Stimulated activated CD4-positive, alpha-beta T cell treated with anti-CD3 and anti-CD28 coated beads, Interleukin-4, amount 100 ng/mL, for 1 hour (primary cell): ENCODE measurements around the gene MCC.

Experiments
- DNase-seq: peaks from one replicate; pipeline ENCODE4 v3.0.0-alpha.2; 2020

Gene MCC

DNA sequence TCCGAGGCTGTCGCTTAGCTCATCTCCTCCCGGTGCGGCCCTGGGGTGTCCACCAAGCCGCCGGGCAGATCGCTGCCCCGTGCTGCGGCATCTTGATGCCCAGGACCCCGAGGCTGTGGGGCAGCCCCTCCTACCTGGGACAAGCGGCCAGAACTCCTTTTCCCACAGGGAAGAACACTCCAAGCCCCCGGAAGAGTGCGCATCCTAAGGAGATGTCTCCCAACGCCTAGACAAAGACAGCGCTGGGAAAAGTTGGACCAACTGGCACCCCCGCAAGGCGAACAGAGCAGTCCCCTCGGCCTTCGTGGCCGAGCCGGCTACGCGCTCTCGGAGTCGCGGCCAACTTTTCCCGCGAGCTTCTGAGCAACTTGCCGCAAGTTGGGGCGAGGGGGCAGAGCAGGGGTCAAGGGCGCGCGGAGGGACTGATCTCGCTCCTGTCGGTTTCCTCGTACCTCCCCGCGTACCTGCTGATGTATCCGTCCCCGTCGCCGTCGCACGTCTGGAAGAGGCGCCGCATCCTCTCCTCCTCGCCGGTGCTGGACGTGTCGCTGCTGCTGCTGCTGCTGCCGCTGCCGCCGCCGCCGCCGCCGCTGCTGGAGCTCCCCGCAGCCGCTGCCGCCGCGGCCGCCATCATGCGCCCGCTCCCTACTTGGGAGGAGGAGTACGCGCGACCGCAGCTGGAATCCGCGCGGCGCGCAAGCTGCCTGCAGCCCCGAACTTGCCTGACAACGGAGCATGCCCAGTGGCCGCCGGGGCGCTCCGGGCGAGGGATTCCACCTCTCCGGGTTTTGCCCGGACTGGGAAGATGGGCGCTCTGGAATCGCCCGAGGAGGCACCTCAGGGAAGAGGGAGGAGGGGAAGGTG is at the start of gene MCC:
Gene MCC (minus strand): TSS at position 673 of the 864 bp plus-strand sequence.
- DNase-seq: peak; percentile 32

DNA sequence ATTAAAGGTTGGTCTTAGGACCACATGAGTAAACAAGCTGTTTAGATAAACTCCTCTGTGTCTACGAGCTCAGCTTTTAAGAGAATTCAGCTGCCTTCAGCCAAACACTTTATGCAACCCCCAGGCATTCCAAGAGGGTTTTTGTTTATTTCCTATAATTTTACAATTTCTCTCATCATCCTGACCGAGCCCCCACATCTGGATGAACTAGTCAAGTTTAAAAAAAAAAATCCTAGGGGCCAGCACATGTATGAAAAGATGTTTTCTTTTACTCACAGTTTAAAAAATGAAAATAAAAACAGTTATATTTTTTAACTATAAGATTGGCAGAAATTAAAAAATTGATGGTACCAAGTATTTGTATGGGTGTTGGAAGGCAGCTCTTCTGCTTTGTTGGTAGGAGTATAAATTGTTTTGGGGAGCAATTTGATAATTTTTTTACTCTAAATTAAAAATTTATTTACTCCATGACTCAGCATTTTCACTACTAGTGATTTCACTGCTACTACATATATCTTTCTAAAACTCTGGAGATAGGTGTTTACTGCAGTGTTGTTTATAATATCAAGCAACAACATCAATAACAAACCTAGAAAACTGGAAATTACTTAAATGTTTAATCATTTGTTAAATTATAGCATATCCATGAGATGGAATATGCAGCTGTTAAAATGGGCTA is 43.4 kb upstream of the MCC start:
- no peak for DNase-seq

DNA sequence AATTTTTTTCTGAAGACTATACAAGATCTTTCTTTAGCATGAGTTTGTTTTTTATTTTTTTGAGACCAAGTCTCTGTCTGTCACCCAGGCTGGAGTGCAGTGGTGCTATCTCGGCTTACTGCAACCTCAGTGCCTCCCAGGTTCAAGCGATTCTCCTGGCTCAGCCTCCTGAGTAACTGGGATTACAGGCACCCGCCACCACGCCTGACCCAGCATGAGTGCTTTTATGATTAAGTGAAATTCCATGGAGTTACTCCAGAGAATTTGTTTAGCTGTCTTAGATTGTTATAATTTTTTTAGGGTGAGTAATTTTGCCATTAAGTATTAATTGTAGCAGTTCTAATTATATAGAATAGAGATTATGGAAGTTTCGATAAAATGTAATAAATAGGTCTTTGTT is 39.5 kb upstream of the MCC start:
- no peak for DNase-seq

DNA sequence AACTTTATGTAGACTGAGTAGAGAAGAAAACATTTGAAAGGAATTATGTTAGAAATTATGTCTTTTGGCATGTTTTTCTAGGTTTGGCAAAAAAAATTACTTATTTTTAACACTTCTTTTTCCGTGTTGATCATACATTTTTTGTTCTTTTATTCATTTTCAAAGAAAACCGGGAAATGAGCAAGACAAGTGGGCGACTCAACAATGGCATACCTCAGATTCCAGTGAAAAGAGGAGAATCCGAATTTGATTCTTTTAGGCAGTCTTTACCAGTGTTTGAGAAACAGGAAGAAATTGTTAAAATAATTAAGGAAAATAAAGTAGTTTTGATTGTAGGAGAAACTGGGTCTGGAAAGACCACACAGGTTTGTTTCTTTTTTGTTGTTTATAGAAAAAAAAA is 38.2 kb upstream of the MCC start:
- DNase-seq: no peak

DNA sequence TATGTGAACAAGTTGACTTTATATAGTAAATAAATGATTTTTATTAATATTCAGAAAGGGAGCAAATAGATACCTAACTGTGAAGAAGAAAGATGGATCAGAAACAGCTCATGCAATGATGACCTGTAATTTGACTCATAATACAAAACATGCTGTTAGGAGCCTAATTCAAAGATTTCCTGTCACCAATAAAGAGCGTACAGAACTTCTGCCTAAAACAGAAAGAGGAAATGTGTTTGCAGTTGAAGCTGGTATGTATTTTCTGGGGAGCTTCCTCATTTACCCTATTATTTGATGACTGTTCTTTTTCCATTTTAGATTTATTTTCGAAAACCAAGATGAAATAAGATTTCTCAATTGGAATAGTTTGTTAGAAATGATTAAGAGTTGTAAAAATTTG is 36.7 kb upstream of the MCC start:
- no peak for DNase-seq

DNA sequence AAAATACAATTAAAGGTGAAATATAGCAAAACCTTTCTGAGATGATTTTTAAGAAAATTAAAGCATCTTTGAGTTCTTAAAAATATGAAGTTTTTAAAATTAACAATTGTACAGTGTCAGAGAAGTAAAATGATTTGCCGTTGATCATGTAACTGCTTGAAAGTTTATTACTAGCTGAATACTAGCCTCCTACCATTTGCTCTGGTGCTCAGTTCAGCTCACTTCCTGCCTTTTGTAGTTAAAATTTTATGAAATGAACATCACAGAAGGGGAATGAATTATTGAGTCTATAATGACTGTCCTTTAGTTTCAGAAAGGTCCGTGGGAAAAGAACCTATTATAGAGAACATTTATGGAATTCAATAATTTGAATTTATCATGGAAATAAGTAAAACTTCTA is 34.9 kb upstream of the MCC start:
- DNase-seq: no peak

DNA sequence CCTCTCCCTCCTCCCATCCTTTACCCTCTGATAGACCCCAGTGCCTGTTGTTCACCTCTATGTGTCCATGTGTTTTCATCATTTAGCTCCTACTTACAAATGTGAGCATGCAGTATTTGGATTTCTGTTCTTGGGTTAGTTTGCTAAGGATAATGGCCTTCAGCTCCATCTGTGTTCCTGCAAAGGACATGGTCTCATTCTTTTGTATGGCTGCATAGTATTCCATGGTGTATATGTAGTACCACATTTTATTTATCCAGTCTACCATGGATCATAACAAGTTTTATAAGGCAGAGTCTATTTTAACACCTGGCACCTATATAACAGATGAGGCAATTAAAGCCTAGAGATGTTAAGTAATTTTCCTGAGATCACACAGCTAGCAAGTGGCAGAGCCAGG is 32.6 kb upstream of the MCC start:
- DNase-seq: no peak

DNA sequence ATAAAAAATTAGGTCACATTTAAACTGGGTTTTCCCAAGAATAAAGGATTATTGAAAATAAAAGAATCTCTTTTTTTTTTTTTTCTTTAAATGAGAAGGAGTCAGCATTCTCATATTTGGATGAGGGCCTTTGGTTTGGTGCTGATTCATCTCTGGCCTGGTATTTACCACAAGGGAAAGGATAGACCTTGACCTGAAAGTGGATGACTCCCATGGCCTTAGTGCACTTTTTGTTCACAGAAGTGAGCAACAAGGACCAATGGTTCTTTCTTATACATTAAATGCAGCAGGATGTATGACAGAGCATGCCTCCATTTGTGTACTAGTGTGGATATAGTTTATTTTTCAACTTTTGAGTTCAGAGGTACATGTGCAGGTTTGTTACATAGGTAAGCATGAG is 32.2 kb upstream of the MCC start:
- no peak for DNase-seq

DNA sequence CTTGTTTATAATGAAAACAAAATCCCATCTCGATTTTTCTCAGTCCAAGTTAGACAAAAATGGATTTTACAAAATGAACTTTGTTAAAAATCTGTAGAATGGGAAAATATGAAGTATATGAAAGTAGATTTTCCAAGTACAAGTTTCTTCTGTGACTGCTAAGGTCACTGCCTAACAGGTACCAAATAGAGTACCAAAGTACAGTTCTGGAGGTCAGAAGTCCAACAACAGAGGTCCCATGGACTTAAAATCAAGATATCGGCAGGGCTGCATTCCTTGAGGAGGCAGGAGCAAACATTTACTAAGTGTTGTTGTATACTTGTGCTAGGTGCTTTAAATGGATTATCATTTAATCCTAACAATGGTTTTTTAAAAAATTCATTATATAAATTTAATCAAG is 31.2 kb upstream of the MCC start:
- no peak for DNase-seq

DNA sequence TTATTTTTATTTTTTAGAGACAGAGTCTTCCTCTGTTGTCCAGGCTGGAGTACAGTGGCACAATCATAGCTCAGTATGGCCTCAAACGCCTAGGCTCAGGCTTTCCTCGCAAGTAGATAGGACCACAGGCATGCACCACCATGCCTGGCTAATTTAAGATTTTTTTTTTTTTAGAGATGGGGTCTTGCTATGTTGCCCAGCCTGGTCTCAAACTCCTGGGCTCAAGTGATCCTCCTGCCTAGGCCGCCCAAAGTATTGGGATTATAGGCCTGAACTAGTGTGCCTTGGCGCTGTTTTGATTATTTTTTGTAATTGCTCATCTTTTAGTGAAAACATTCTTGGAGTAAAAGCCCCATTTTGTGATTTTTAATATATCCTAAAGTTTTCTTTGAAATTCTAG is 30.6 kb upstream of the MCC start:
- DNase-seq: no peak

DNA sequence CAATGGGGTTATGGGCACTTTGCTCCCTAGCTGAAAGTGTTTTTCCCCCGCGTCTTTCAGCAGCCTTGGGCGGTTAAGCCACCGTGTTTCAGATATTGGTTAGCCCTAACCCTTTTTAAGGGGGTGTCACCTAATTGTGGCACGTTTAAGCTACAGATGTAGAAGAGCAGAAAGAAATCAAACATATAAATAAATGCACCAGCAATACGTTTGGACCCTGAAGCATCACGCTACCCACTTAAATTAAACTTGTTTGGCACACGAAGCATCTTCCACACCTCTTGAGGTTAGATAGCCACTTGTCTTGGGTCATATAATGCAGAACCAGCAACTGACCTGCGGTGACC is 26.0 kb upstream of the MCC start:
- DNase-seq: no peak

DNA sequence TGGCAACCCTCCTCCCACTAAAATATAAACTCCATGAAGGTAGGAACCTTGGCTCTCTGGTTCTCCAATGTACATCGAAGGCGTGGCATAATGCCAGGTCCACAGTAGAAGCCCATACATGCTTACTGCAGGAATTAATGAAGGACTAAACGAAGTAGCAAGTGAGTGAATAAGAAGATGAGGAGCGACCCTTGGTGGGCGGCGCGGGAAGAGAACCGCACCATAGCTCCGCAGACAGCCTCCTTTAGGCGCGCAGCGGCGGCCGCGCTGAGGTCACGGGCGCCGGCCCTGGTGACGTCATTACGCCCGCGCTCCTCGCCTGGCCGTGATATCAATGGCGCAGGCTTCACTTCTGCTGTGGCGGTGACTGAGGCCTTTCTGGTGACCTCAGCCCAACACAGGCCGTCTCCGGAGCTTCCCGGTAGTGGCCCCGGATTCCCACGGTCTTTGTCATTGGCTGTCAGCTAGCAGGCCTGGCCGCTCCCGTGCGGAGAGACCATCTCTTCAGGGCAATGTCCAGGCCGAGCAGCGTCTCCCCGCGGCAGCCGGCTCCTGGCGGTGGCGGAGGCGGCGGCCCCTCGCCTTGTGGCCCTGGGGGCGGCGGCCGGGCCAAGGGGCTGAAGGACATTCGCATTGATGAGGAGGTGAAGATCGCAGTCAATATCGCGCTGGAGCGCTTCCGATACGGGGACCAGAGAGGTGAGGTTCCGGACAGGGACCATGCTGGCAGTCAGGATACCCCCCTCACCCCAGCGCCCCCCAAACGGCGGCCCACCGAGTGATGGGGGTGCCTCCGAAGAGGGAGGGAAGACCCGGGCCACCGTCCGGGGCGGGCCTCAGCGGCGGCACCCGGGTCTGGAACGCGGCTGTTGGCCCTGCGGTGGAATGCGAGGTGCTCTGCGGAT is 25.4 kb upstream of the MCC start, which contains the start of gene YTHDC2:
Gene YTHDC2 (plus strand): TSS at position 311 of the 905 bp plus-strand sequence. CDS start 202 bp downstream, at position 513.
- DNase-seq: peak; percentile 88

DNA sequence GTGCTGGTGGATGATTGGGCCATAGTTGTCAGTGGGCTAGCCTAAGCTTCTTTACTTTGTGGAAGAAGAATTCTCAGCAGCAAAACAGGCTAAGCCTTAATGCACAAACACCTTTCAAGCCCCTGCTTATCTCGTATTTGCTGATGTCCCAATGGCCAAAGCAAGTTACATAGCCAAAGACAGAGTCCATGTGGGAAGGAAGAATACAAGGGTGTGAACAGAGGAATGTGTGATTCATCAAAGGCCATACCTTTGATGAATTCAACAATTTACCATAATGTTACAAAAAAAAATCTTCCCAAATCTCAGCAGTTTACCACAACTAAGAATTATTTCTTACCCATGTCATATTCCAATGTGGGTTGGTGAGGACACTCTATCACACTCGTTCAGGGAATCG is 24.1 kb upstream of the MCC start:
- no peak for DNase-seq

DNA sequence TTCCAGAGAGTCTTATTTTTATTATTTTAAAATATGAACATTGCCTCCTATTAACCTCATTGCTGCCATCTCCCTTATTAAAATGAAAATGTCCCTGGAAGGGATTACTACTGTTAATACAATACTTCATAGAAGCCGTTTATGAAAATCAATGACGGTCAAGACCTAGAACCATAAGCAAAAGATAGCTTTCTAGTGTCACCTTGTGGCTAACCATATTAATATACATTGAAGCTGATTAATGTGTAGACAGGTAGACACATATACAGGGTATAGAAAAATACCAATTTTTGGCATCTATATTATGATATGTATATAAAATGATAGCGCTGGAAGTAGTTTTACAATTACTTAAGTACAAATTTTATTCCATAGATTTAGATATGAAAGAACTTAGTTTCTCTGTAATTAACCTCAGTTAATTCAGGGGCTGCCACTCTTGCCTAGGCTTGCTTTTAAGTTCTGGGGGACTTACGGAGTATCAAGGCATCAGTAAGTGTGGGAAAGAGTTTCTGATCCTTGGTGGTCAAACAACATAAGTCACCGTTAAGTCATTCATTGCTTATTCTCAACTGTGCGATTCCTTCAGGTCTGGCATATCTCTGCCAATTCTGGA is 22.7 kb upstream of the MCC start:
- no peak for DNase-seq

DNA sequence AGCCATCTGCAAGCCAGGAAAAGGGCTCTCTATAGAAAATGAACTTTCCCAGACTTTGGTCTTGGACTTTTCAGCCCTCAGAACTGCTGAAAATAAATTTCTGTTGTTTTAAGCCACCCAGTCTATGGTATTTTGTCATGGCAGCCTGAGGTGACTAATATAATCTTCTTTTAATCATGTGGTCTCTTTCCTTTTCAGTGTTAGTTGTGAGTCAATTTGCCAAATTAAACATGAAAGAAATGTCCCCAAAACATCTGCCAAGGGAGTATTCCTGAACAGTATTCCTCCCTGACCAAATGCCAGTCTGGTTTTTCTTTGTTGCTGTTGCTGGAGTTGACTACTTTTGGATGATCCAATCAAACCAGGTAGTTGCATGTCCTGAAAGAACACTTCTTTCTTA is 20.5 kb upstream of the MCC start:
- no peak for DNase-seq

DNA sequence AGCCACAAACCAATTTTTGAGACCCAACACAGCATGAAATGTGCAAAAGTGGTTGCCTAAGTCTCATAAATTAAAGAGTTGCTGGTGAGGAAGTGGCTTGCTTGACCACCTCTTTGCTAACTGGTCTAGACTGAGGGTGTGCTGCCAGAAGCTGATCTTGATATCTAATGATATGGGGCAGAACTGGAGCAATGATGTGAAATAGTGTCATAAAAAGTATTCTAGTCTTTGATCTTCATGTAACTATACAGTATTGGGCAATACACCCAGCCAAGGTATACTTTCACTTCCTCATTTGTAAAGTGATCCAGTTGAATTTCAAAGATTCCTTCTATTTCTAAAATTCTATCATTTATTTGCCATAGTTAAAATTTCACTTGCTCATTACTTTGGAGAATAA is 19.3 kb upstream of the MCC start:
- no peak for DNase-seq

DNA sequence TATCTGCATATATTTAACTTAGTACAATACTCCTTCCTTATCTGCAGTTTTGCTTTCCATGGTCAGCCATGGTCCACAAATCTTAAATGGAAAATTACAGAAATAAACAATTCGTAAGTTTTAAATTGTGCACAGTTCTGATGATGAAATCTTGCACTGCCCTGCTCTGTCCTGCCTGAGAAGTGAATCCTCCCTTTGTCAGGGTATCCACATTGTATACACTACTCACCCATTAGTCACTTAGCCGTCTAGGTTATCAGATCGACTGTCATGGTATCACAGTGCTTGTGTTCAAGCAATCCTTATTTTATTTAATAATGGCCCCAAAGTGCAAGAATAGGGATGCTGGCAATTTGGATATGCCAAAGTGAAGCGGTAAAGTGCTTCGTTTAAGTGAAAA is 16.9 kb upstream of the MCC start:
- no peak for DNase-seq

DNA sequence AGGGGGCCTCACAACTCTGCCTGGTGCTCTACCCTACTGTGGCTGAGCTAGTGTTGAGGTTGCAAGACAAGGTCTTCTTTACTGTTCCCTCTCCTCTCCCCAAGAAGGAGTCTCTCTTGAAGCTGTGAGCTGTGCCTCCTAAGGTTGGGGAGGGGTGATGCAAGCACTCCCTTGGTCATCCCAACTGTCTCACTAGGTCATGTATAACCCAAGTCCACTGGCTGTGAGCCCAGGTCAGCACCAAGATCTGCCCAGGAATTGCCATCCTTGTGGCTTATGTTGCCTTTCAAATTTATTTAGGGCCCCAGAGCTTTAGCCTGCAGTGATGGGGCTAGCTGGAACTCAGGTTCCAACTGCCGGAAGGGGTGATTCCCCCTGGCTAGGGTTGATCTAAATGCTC is 14.9 kb upstream of the MCC start:
- DNase-seq: no peak

DNA sequence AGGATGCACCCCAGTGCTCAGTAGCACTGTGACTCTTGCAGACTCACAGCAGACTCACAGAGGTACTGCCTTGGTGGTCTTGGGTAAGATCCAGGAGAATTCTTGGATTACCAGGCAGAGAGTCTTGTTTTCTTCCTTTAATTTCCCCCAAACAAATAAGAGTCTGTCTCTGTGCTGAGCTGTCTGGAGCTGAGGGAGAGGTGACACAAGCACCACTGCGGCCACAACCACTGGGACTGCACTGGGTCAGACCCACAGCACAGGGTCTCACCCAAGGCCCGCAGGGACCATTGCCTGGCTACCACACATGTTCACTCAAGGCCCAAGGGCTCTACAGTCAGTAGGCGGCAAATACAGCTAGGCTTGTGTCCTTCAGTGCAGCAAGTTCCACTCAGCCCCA is 13.8 kb upstream of the MCC start:
- DNase-seq: no peak

DNA sequence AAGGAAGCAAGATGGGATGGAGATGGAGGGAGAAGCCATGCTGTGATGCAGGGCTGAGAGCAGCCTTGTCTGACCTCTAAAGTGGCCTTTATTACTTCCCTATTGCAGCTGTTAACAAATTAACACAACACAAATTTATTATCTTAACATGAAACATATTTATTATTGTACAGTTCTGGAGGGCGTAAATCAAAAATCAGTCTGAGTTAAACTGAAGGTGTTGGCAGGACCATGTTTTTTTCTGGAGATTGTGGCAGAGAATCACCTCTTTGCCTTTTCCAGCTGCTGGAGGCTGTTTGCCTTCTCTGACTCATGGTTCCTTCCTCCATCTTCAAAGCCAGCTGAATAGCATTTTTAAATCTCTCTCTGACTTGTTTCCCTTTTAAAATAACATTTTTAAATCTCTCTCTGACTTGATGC is 7.2 kb upstream of the MCC start:
- DNase-seq: no peak

DNA sequence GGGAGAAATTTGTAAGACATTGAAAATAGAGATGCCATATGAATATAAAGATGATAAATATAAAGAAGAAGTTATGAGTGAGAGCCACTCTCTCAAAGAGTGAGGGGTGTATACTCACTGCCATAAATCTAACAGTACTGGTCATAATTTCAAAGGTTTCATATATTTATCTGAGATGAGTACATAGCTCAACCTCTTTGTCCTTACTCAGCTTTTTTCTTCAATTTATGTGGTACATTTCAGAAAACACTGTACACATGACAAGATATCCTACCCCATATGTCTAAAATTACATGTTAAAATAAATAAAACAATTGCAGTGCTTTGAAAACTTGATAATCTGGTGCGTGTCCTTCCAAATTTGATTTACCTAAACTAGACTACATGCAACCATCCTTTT is 5.2 kb upstream of the MCC start:
- no peak for DNase-seq

DNA sequence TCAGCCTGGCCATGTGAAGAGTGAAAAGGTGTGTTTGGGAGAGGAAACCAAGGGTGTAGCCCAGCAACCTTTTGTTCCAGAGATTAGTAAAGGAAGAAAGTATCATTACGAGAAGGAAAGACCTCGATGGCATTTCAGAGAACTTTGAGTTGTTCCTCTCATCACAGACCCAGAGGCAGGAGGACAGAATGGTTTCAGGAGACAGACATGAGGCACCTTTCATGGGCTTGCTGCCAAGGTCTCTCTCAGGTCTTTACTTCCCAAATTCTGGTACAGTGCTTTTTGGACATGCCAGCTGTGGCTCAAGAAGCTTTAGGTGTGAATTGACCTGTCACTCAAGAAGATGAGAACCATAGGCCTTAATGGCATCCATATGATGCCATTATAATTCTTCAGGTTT is 2.8 kb upstream of the MCC start:
- no peak for DNase-seq

DNA sequence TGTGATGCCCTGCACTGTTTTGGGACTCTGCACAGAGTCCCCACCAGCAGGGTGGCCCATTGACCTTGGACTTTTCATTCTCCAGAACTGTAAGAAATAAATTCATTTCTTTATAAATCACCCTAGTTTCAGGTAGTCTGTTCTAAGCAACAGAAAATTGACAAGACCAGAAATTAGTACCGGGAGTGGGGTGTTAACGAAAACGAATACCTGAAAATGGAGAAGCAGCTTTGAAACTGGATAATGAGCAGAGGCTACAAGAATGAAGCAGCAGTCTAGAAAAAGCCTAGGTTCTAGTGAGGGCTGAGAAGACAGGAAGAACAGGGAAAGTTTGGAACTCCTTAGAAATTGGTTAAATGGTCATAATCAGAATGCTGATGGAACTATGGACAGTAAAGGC is 2.1 kb upstream of the MCC start:
- DNase-seq: no peak
